GM18519 (cell line): ENCODE data around the gene SMARCAD1.

ENCODE experiments used
- ATAC-seq: cut with Tn5 transposase; IDR thresholded peaks from one replicate; pipeline ENCODE4 v1.9.1; 2021; ENCODE audit warnings: mild to moderate bottlenecking, moderate library complexity; ENCODE audit not compliant: unreplicated experiment, low FRiP score

SMARCAD1 gene

DNA sequence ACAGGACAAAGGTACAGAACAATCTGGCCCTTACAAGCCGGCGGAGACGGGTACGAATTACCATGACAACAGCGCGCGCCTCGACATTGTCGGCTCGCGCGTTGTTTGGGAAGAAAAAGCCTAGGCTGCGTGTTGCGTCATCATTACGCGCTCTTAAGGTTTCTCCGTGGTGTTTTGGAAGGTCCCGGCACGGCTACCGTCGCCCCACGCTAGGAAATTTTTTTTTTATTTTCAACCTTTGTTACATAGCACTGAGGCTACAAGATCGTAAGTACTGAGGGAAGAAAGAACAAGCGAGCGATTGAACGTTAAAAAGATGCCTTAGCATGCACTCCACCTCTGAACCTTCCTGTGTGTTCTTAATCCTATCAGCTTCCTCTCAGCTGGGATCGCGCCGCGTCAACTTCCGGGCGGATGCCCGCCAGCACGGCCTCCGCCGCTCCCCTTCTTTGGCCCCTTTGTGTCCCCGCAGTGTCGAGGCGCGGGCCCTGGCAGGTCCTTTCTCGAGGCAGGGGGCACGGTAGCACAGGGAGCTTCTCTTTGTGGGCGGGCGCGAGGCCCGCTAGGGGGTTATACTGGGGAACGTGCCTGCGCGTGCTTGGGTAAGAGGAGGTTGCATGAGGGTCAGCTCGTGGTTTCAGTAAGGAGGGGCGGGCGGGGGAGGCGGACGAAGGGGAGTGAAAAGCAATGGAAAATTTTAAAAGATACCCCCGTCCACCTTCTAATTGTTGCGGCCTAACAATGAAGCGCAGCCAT lies at the start of gene SMARCAD1:
TSS of gene SMARCAD1 (plus strand) at position 397 of the 756 bp plus-strand sequence. CDS start 530 bp downstream, outside the sequence.
- ATAC-seq: peak; percentile 95

- ATAC-seq: no peak
Measured at GRCh38 chr4:94158883-94159282, 48.8 kb upstream of the SMARCAD1 start.

- no peak for ATAC-seq
Measured at GRCh38 chr4:94159790-94160189, 47.9 kb upstream of the SMARCAD1 start.

GRCh38 chr4:94160774-94161173 lies 46.9 kb upstream of the SMARCAD1 start:
- no peak for ATAC-seq

DNA sequence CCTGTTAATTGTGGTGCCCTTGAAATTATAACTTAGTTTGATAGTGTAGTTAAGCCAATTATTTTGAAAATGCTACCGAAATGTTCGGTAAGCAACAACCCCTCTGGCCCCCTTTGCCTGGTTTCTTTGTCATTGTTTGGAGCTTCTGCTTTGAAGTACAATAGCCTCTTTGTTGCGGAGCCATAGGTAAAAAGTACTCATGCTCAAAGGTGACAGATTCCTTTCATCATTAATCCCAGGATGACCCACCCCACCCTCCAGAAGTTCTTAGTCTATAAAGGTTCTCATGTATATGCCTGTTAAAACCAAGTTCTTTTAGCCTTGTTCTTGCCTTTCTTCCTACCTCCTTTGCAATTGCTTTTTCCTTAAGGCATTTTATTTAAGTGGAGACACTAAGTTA lies 42.4 kb upstream of the SMARCAD1 start:
- no peak for ATAC-seq

DNA sequence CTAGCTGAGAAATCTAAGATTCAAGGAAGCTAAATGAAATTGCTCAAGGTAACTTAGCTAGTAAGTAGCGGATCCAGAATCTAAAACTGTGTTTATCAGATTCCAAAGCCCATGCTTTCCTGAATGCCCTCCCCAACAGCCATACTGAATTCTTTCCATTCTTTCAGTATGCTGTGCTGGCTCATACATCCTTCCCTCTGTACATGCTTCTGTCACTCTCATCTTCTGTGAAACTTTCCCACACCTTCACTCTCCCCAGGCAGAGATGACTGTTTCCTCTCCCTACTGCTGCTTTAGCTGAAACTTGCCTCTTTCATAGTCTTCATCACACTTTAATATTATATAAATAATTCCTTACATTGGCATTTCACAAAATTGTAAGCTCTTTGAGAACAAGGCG lies 39.3 kb upstream of the SMARCAD1 start:
- no peak for ATAC-seq

GRCh38 chr4:94169803-94170372 lies 37.8 kb upstream of the SMARCAD1 start:
- no peak for ATAC-seq

DNA sequence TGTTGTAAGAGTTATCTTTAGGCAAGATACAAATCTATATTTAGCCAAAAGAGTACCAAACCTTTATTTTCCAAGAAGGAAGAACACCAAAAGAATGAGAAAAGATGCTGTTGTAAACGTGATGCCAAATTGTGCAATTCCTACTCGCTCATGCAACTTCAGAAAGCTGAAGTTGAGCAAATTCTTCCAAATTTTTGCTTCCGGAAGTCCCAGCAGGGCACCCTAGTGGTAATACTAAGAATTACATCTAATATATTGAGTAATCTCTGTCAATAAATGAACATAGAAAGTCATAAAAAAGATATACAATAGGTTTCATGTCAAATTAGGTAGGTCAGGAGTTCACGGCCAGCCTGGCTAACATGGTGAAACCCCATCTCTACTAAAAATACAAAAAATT lies 36.0 kb upstream of the SMARCAD1 start:
- ATAC-seq: no peak

DNA sequence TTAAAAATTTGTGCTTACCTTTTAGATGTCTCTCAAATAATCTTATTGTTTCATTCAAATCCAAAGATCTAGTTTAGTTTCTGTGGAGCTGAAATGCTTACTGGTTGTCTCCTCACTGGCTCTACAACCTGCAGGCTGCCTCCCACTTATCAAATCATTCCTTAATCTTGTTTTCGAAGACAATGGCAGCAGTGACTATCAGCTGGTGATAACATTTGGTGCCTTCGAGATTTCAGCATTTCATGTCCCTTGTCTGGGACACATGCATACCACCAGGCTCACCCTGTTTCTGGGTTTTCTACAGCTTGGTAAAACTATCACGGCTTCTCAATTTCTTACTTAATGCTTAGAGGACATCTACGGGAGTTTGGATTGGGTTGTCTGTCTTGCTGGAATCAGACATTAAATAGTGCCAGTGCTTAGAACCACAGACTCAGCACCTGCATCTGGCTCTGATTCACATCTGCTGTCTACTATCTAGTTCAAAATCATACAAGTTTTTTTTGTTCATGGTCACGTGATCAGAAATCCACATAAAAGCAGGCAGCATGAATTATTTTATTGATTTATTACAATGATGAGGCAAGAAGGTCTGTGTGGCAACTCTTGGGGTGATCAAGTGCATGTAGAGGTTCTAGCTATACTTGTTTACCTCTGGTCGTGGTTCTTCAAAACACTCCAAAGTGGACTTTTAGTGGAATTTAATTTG lies 32.0 kb upstream of the SMARCAD1 start:
- no peak for ATAC-seq

DNA sequence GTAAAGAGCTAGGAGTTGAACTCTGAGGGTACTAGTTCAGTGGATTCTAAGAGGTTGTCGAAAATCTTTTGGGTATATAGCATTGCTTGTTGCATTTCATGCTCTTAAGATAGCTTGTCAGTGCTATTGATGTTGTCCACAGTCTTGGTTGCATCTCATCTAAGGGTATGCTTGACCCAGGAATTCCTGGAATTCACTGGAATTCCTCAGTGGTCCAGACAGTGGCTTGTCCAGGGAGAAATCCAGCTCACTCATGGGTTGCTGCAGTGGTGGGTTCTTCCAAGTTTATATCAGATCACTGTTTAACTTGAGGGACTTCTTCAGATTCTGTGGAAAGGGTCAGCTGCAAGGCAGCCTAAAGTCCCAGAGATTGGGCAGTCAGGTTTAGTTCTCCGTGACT lies 29.8 kb upstream of the SMARCAD1 start:
- no peak for ATAC-seq

GRCh38 chr4:94181815-94182214 lies 25.9 kb upstream of the SMARCAD1 start:
- no peak for ATAC-seq

- ATAC-seq: no peak
Measured at GRCh38 chr4:94202769-94203168, 4.9 kb upstream of the SMARCAD1 start.

DNA sequence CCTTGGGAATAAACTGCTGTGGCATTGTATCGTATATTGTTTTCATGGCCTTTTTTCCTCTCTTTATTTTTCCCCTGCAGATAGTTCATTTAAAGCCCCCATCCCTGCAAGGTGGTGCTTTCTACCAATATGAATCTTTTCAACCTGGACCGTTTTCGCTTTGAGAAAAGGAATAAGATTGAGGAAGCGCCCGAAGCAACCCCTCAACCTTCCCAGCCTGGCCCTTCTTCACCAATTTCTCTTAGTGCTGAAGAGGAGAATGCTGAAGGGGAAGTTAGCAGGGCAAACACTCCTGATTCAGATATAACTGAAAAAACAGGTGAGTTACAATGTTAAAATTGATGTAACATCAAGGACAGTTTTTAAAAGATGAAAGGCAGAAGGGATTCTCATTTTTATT lies 601 bp downstream of the SMARCAD1 start:
- ATAC-seq: no peak

GRCh38 chr4:94208918-94209317 lies 1.3 kb downstream of the SMARCAD1 start:
- no peak for ATAC-seq

- no peak for ATAC-seq
Measured at GRCh38 chr4:94211861-94212260, 4.2 kb downstream of the SMARCAD1 start.

GRCh38 chr4:94214703-94215319 lies 7.1 kb downstream of the SMARCAD1 start:
- ATAC-seq: no peak

GRCh38 chr4:94216394-94216793 lies 8.7 kb downstream of the SMARCAD1 start:
- no peak for ATAC-seq

DNA sequence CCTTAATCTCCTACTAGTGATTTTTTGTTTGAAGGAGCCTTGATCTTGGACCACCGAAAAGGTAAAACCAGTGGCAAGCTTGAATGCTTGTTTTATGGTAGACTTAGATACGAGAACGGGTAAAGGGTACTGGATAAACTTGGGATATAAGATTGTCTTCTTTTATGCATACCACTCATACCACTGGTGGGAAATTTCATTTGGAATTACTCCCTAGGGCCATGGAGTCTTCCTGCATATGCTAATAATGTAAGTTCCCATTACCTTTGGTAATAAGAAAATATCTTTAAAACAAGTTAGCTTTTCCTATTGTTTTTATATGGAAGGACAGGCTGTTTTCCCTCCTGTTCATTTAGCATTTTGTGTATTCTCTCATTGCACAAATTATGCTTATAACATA lies 11.7 kb downstream of the SMARCAD1 start:
- no peak for ATAC-seq

DNA sequence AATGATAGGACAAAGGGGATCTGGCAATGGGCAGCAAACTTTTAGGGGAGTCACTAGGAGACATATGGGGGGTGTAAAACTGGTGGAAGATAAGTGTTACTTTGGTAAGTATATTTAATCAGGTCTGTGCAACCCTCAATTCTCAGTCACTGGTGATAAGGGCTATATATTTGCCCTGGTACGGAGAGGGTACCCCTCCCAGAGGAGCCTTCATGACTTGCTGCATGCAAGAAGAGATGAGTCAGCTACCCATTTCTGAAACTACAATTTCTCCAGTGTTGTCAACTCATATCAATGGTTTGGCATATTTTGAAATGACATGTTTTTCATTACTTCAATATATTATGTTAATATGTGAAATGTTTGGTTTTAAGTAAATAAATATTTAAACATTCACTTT lies 14.3 kb downstream of the SMARCAD1 start:
- no peak for ATAC-seq

- ATAC-seq: no peak
Measured at GRCh38 chr4:94225449-94225848, 17.8 kb downstream of the SMARCAD1 start.

GRCh38 chr4:94226763-94227162 lies 19.1 kb downstream of the SMARCAD1 start:
- no peak for ATAC-seq
